NOMO-1 treated with dmso at 0.1 percent for 144 hours (cell line): Measurements from ENCODE around the gene TOR1AIP1.

Experiments used
- DNase-seq: peaks from one replicate; lab custom pipeline; 2025; ENCODE audit not compliant: unreplicated experiment; lab: John Stamatoyannopoulos, UW

TOR1AIP1 gene

DNA sequence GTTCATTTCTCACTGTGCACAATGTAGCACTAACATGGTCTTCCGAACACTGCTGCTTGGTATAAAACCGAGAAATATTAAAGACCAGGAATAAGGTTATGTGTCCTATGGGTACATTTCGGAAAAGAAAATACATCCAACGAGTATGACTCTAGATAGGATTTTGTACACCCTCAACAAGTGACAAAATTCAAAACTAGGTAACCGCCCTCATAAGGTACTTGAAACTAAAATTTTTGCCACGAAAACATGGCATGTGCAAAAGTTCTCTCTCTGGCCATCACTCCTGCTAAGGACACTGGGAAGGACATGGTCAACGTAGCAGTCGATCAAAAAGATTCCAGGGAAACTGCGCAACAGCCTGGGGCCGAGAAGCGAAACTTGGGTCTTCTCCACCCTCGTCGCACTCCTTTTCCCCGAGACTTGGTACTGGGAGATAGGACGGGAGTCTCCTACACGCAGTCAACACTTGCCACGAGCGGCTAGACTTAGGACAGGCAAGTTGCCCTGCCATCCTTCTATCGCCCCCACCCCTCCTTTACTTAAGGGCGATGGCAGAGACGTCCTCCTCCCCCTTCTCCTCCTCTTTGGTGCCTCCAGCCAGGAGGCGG, 338 bp upstream of the TOR1AIP1 start:
- no peak for DNase-seq

- peak; percentile 86 for DNase-seq
These were observed 1.1 kb downstream of the TOR1AIP1 start for GRCh38 chr1:179883040-179883744.

GRCh38 chr1:179883745-179884138, 1.7 kb downstream of the TOR1AIP1 start:
- no peak for DNase-seq

GRCh38 chr1:179888071-179888470, 6.0 kb downstream of the TOR1AIP1 start:
- no peak for DNase-seq

- no peak for DNase-seq
These were observed 7.5 kb downstream of the TOR1AIP1 start for GRCh38 chr1:179889589-179889988.

DNA sequence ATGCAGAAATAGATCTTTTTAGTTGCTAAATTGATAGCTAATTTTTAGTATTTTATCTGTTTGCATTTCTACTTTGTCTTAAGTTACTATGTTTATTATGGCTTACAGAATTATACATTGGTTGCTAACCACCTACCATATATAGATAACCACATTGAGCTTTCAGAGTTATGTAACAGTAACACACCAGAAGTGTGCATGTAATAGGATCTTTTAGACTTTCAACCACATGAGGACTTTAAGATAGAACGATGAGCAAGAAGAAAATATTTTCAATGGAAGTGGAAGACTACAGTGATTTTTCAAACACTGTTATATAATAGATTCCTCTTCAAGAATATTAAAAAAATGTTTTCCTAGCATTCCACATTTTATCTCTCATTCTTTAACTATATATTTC, 28.8 kb downstream of the TOR1AIP1 start:
- DNase-seq: peak; percentile 9

GRCh38 chr1:179911812-179912211, 29.7 kb downstream of the TOR1AIP1 start:
- no peak for DNase-seq

- no peak for DNase-seq
These were observed 35.7 kb downstream of the TOR1AIP1 start for GRCh38 chr1:179917601-179918429.

GRCh38 chr1:179921472-179921871, 39.4 kb downstream of the TOR1AIP1 start:
- no peak for DNase-seq

DNA sequence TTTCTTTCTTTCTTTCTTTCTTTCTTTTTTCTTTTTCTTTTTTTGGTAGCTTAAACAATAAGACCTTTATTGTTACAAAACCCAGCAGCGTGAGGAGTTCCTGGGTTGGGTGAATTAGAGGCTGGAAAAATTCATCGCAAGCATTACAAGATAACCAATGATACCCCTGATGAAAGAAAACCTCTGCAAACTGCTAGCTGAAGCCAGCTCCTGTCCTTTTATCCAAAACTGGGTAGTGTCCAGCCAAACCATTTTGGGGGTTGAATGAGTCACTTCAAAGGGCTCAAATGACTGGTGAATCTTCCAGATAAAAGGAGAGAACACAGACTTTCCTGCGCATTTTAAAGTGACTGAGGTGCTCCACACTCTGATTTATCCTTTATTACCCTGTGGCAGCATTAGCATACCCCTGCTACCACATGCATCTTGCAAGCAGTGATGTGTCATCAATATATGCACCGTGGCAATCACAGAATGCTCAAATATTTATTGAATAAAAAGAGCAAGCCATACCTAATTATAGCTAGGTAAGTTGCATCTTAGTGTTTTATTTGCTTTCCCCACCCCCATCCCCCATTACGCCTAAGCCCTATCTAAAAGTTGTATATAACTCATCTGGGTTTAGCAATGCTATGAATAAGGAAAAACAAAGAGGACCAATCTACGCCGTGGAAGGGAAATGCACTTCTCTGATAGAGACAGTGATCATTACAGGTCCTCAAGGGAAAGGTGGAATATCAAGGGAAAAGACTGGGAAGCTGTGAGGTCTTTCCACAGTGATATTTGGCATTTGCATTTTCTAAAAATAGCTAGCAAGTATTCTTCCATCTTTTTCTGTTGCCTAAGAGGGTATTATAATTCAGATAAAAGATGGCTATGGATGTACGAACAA, 40.1 kb downstream of the TOR1AIP1 start:
- no peak for DNase-seq

- DNase-seq: peak; percentile 11
These were observed 40.9 kb downstream of the TOR1AIP1 start for GRCh38 chr1:179923029-179923428.

DNA sequence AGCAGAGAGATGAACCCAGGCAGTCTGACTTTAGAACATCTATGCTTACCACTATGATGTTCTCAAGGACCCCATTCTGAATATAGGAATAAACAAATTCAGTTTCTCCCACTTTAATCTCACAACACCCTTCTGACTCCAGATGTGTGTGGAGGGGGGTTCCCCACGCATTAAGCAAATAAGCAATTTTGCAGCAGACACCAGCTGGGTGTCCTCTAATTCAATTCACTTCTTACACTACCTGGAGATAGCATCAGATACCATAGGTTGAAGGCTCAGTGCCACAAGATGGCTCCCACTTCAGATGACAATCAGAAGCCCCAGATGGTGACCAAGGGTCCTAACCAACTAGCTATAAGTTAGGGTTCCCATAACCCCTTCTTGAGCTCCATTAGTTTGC, 42.2 kb downstream of the TOR1AIP1 start:
- no peak for DNase-seq

DNA sequence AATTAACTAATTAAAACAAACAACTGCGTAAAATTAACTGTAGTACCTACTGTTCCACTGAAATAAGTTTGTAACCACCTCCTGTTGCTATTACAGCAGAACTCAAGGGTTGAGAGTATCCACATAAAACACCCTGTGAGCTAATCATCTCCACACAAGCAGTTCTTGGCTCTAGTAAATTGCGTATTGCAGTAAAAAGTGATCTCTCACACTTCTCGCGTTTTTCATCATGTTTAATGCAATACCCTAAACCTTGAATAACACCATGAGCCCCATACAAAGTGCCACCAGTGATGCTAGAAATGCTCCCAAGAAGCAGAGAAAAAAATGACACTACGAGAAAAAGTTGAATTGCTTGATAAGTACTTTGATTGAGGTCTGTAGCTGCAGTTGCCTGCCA, 43.2 kb downstream of the TOR1AIP1 start:
- no peak for DNase-seq

DNA sequence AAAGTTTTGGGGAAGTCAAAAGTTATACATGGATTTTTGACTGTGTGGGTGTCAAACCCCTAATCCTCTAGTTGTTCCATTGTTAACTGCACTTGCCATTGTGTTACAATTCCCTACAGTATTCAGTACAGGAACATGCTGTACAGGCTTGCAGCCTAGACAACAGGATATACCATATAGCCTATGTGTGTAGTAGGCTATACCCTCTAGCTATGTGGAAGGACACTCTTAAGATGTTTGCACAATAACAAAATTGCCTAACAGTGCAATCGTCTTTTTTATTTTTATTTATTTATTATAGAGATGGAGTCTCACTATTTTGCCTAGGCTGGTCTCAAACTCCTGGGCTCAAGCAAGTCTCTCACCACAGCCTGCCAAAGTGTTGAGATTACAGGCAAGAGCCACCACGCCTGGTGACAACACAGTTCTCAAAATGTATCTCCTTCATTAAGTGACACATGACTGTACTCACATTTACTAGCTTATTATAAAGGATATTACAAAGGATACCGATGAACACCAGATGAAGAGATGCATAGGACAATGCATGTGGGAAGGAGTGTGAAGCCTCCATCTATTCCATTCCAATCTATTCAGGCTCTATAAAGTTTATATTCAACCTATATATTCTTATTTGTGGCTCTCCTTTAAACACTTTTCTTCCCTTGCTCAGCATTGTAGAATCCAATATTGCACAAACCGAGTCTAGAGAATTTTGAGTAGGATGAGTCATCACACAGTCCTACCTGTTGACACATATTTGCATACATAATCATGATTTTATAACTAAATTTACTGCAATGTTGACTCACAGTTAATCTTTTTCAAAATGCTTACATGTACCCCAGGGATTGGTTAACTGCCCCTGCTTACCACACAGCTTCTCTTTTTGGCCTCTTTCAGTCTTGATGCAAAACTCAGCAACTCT, 44.1 kb downstream of the TOR1AIP1 start:
- DNase-seq: no peak

- DNase-seq: no peak
These were observed 44.7 kb downstream of the TOR1AIP1 start for GRCh38 chr1:179926850-179927205.

DNA sequence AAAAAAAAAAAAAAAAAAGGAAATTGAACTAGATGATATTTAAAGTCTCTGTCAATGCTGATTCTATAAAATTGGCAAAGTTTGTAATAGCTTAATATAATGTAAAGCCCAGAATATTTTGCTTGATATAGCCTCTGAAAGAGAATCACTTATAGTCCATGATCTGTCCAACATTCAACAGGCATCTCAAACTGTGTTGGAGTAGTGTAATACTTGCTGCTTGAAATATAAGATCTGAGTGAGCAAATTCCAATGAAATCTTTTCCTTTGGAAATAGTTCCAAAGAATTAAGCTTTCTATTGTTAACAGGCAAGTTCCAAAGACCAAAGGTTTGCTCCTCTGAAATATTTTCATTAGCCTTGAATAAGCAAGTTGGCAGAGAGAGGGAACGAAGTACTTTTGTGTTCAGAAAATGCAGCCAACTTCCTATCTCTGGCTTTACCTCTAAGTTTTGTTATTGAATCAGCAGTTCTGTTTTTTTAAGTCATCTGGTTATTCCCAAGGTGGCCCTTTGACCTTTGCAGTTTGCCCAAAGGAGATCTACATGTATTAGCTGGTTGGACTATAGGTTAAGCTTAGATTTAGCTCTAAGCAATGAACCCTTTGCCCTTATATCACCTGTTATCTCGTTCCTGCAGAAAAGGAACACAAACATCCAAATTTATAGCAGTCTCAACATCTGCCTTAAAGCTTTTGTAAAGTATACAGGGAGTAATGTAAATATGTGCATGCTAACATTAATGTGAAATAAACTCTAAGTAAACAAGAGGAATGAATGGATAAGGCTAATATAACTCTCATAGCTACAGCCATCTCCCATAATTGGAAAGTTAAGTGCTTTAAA, 48.1 kb downstream of the TOR1AIP1 start:
- no peak for DNase-seq

DNA sequence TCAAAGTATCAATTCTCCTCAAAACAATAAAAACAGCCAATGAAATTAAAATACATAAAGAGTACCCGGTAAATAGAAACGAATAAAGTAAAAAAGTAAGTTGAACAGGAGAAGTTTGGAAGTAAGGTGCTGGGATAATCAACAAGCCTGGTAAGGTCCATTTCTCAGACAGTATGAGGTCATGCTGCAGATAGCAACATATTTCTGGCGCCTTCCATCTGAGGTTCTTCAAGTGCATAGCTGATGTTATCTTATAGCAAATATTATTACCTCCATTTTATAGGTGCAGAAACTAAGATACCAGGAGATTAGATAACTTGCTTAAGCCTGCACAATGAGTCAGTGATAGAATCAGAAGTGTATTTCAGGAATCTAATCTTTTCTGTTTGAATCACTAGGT, 48.8 kb downstream of the TOR1AIP1 start:
- no peak for DNase-seq

- no peak for DNase-seq
These were observed 51.1 kb downstream of the TOR1AIP1 start for GRCh38 chr1:179933219-179933618.

DNA sequence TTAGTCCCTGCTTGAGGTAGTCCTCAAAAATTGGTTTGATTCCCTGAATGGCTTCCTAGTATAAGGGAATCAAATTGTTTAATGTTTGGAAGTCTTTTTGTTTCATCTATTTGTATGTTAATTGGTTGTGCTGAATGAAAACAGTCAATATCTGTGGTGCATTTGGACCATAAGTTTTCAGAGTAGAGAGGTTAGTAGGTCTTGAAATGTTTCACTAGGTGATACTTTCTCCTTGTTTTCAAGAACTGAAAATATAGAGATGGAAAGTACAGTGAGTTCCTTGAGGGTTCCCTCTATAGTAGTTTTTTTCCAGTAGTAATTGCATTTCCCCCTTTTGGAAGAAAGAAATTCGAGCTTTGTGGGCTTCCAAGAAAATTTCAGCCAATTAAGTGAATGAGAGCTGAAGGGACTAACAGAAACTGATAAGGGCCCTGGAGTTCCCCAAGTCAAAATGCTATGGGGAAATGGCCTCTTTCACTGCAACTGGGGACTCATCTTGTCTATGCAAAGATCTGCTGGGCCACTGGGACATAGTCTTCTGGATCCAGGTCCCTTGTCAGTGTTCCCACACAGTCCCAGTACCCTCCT, 53.9 kb downstream of the TOR1AIP1 start:
- no peak for DNase-seq
